ENCODE data around the gene TRAF7.

TRAF7 gene

GRCh38 chr16:2181952-2182351, 26.4 kb downstream of the TRAF7 start:
- no peak for DNase-seq (ENCODE audit: low read depth, low spot score)

GRCh38 chr16:2183671-2184070, 28.1 kb downstream of the TRAF7 start:
- DNase-seq (ENCODE audit: low read depth, low spot score): no peak

- DNase-seq (ENCODE audit: low read depth, low spot score): no peak
Observed at GRCh38 chr16:2184346-2184745, 28.8 kb downstream of the TRAF7 start.

- DNase-seq (ENCODE audit: low read depth, low spot score): no peak
Observed at GRCh38 chr16:2184962-2185361, 29.4 kb downstream of the TRAF7 start.

- no peak for DNase-seq (ENCODE audit: low read depth, low spot score)
Observed at GRCh38 chr16:2186064-2186463, 30.5 kb downstream of the TRAF7 start.

- no peak for DNase-seq (ENCODE audit: low read depth, low spot score)
Observed at GRCh38 chr16:2186505-2186904, 30.9 kb downstream of the TRAF7 start.

GRCh38 chr16:2187212-2187611, 31.6 kb downstream of the TRAF7 start:
- DNase-seq (ENCODE audit: low read depth, low spot score): no peak

- no peak for DNase-seq (ENCODE audit: low read depth, low spot score)
Observed at GRCh38 chr16:2188395-2188794, 32.8 kb downstream of the TRAF7 start.

GRCh38 chr16:2189252-2189893, 33.8 kb downstream of the TRAF7 start:
- no peak for DNase-seq (ENCODE audit: low read depth, low spot score)

GRCh38 chr16:2190002-2190658, 34.5 kb downstream of the TRAF7 start:
- no peak for DNase-seq (ENCODE audit: low read depth, low spot score)

GRCh38 chr16:2190659-2191445, 35.3 kb downstream of the TRAF7 start:
- no peak for DNase-seq (ENCODE audit: low read depth, low spot score)

- DNase-seq (ENCODE audit: low read depth, low spot score): no peak
Observed at GRCh38 chr16:2191446-2191706, 35.8 kb downstream of the TRAF7 start.

- DNase-seq (ENCODE audit: low read depth, low spot score): peak; percentile 51
Observed at GRCh38 chr16:2194166-2194834, 38.7 kb downstream of the TRAF7 start.

GRCh38 chr16:2194852-2195321, 39.3 kb downstream of the TRAF7 start:
- DNase-seq (ENCODE audit: low read depth, low spot score): peak; percentile 66

GRCh38 chr16:2195322-2196161, 40.0 kb downstream of the TRAF7 start:
- DNase-seq (ENCODE audit: low read depth, low spot score): no peak

GRCh38 chr16:2196162-2196980, 40.8 kb downstream of the TRAF7 start, which contains the start of gene CASKIN1:
TSS of gene CASKIN1 (minus strand) at chr16:2196605. CDS start at chr16:2196432, 173 bp downstream.
- DNase-seq (ENCODE audit: low read depth, low spot score): peak; percentile 55

- DNase-seq (ENCODE audit: low read depth, low spot score): no peak
Observed at GRCh38 chr16:2196981-2197511, 41.5 kb downstream of the TRAF7 start.

- DNase-seq (ENCODE audit: low read depth, low spot score): no peak
Observed at GRCh38 chr16:2197765-2198164, 42.2 kb downstream of the TRAF7 start.

- DNase-seq (ENCODE audit: low read depth, low spot score): no peak
Observed at GRCh38 chr16:2198283-2198682, 42.7 kb downstream of the TRAF7 start.

- DNase-seq (ENCODE audit: low read depth, low spot score): no peak
Observed at GRCh38 chr16:2199095-2199494, 43.5 kb downstream of the TRAF7 start.
